Ovary (tissue), 9 donors: Measurements from ENCODE around the gene HBA2. TPM values are rescaled to one million over a fixed set of nuclear protein-coding genes. Genes with fewer than 3 reads are reported as not detected.

Experiments used
- DNase-seq, 5 donors: peaks; one replicate each; pipeline ENCODE4 v3.0.0-alpha.2; 2019 to 2020
- H3K27ac ChIP-seq, 2 donors: fragments of 200-600 bp; one replicate each; pipeline versions ENCODE4 v1.5.1 to v1.8.0; 2019 to 2022
- H3K27me3 ChIP-seq: fragments of 200-600 bp; one replicate; pipeline ENCODE4 v1.8.0; 2022
- H3K36me3 ChIP-seq: fragments of 200-600 bp; sonication (generic); one replicate; pipeline ENCODE4 v1.5.1; 2019
- H3K4me1 ChIP-seq: one replicate; pipeline ENCODE4 v1.8.1; 2013; ENCODE audit warnings: mild to moderate bottlenecking, moderate library complexity; ENCODE audit not compliant: insufficient read depth
- H3K4me3 ChIP-seq: fragments of 200-600 bp; sonication (generic); one replicate; pipeline ENCODE4 v1.5.1; 2017
- H3K9me3 ChIP-seq, 2 donors: fragments of 200-600 bp in 1 of 2; sonication (generic) in 1 of 2; one replicate each; pipeline versions ENCODE4 v1.5.1 to v1.8.1; 2013 to 2019; ENCODE audit warnings: mild to moderate bottlenecking in 1 of 2, moderate library complexity in 1 of 2
- CTCF ChIP-seq, 3 donors: fragments of 450-650 bp in 2 of 3; fragments of 200-600 bp in 1 of 3; IDR thresholded peaks; one replicate each; pipeline versions ENCODE4 v1.5.1 to v1.8.0; 2016 to 2022; ENCODE audit warnings: antibody characterized with exemption in 3 of 3, mild to moderate bottlenecking in 1 of 3
- EP300 ChIP-seq: sonication (generic); formaldehyde crosslinking; IDR thresholded peaks from one replicate; pipeline ENCODE4 v1.6.1; 2017; ENCODE audit warnings: antibody characterized with exemption
- POLR2A ChIP-seq: fragments of 450-650 bp; IDR thresholded peaks from one replicate; pipeline ENCODE4 v1.6.1; 2017; ENCODE audit warnings: antibody characterized with exemption, mild to moderate bottlenecking, moderate library complexity
- WGBS, 3 donors: extraction: QIAGEN DNeasy Blood & Tissue Kit in 1 of 3; methylation state at CpG; one replicate each; pipeline versions ENCODE4 v1.1.5 to v1.1.7; 2013 to 2017; 5-methylcytosine and 5-hydroxymethylcytosine counted together
- intact Hi-C, 4 donors: fragments of 100-400 bp; cut with DNase I; formaldehyde crosslinking; loops; one replicate each; pipeline versions ENCODE4 v1.11.0 to v1.15.1; 2022 to 2023
- polyA plus RNA-seq, 2 donors: library from polyadenylated mRNA; stranded (reverse); fragments of 200-250 nt in 1 of 2; fragments of 350-450 nt in 1 of 2; fragmentation: Illumina TruSeq in 1 of 2; extraction: RNeasy Lipid Tissue Mini Kit (QIAGEN cat#74804) in 1 of 2; gene quantifications; one replicate each; pipeline ENCODE4 v1.2.3, GENCODE V29; 2013 to 2014
- total RNA-seq, 7 donors: library from RNA; depleted of rRNA in 2 of 7; stranded (reverse); fragments of >200 nt in 2 of 7; fragmentation: NEBNext Ultra II Directional in 3 of 7; extraction: Animal tissue kit (Norgen Biotek cat#: 25700) in 3 of 7; gene quantifications; one replicate each; pipeline versions ENCODE4 v1.1.0 to v1.2.4, GENCODE V29; 2016 to 2023
- donor health status: DM: no; HTN: no; CAD: no; lungs with moderate emphysema.
- donor health status: DM: no; HTN: no; CAD: no.
- donor health status: Bipolar disorder and iron deficiency.
- donor health status: DM: yes; HTN: yes; CAD: no.
- donor health status: DM: no; HTN: no; CAD: no.
- donor health status: DM: yes; HTN: yes; CAD: no.

Gene HBA2
- total and polyA plus RNA-seq, 9 donors: 4.5 to 173 (median 74.2) TPM; not detected in 1

GRCh38 chr16:164827-165538, 7.7 kb upstream of the HBA2 start:
- Histone ChIP-seq H3K4me1 (peaks cover 8% of the 10 kb centered on the region), H3K4me3 (no peak overlapping the region), H3K9me3 (no peaks in the 10 kb centered on the region), H3K36me3 (no peaks in the 10 kb centered on the region), H3K27me3 (no peaks in the 10 kb centered on the region), H3K27ac (no peak overlapping the region)
- WGBS, 3 donors: 1 to 2% (median 2%) methylated on average over 30 to 48 of the region's 77 CpGs
- DNase-seq: no peak
- intact Hi-C loops: no loop called here
- TF ChIP-seq POLR2A: no peak
- TF ChIP-seq EP300: no peak
- TF ChIP-seq CTCF (IDR thresholded peaks at IDR 0.05): no peak

GRCh38 chr16:165539-166374, 6.9 kb upstream of the HBA2 start, which contains the start of gene HBM:
TSS of gene HBM (plus strand) at chr16:165978. CDS start at chr16:165998, 20 bp downstream.
- DNase-seq: no peak
- WGBS, 3 donors: 1 to 2% (median 1%) methylated on average over 57 to 75 of the region's 75 CpGs
- TF ChIP-seq POLR2A (no peak), EP300 (no peak), CTCF (IDR thresholded peaks at IDR 0.05) (no peak)
- H3K4me3 ChIP-seq: no peak within 1 kb of the TSS
- no peaks in the 10 kb centered on the region for H3K27me3 ChIP-seq
- intact Hi-C loops: no loop called here
- no peaks in the 10 kb centered on the region for H3K9me3 ChIP-seq
- no peak within 1 kb of the TSS for H3K27ac ChIP-seq
- no peaks in the 10 kb centered on the region for H3K36me3 ChIP-seq
- H3K4me1 ChIP-seq: peaks cover 8% of the 10 kb centered on the region

DNA sequence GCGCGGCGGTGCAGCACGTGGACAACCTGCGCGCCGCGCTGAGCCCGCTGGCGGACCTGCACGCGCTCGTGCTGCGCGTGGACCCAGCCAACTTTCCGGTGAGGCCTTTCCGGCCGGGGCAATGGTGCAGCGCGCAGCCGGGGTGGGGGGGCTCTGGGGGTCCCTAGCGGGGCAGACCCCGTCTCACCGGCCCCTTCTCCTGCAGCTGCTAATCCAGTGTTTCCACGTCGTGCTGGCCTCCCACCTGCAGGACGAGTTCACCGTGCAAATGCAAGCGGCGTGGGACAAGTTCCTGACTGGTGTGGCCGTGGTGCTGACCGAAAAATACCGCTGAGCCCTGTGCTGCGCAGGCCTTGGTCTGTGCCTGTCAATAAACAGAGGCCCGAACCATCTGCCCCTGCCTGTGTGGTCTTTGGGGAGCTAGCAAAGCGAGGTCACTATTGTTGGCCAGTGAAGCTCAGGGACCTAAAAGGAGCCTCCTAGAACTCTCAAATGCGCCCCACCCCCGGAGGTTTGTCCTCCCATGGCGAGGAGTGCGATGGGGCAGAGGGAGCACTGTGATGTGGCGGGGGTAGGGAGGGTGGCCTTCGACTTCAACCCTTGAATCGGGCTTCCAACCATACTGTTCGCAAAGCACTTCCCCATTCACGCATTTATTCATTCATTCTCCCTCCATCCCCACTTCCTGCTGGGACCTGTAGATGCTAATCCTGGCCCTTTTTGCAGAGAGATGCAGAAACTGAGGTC, 6.1 kb upstream of the HBA2 start:
- no peaks in the 10 kb centered on the region for H3K36me3 ChIP-seq
- intact Hi-C loops: no loop called here
- no peaks in the 10 kb centered on the region for H3K9me3 ChIP-seq
- no peak overlapping the region for H3K4me3 ChIP-seq
- no peak for DNase-seq
- WGBS, 3 donors: 2 to 3% (median 2%) methylated on average over 29 to 45 of the region's 45 CpGs
- no peak overlapping the region for H3K27ac ChIP-seq
- TF ChIP-seq POLR2A (no peak), EP300 (no peak), CTCF (IDR thresholded peaks at IDR 0.05) (no peak)
- H3K4me1 ChIP-seq: peaks cover 8% of the 10 kb centered on the region
- H3K27me3 ChIP-seq: no peaks in the 10 kb centered on the region

DNA sequence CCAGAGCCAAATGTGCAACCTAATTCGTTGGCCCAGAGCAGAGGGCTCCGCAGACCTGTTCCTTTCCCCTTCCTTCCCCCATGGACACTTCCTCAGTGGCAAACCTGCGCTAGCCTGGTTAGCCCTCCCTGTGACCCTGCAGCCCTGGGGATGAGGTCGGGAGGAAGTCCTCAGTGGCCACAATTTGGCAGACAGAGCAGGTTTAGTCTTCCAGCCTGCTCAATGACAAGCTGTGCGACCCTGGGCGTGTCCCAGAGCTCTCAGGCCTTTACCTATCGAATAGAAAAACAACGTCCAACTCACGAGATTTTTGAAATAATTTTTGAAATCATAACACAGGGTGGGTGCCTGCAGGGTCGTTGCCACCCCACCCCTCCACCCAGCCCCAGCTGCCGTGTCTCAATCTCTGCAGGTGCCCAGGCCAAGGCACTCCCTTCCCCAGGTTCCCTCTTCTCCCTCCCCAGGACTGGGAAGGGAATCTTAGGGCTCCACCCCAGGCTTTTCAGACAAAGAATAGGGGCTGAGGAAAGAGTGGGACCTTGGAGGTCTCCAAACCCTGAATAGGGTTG, 5.5 kb upstream of the HBA2 start:
- H3K36me3 ChIP-seq: no peaks in the 10 kb centered on the region
- no peaks in the 10 kb centered on the region for H3K9me3 ChIP-seq
- no peak overlapping the region for H3K4me3 ChIP-seq
- no peaks in the 10 kb centered on the region for H3K27me3 ChIP-seq
- H3K4me1 ChIP-seq: peaks cover 8% of the 10 kb centered on the region
- no peak overlapping the region for H3K27ac ChIP-seq
- intact Hi-C loops: no loop called here
- TF ChIP-seq CTCF (IDR thresholded peaks at IDR 0.05) (no peak), EP300 (no peak), POLR2A (no peak)
- 8 to 13% (median 9%) methylated on average over 11 of the region's 11 CpGs for WGBS, 3 donors
- no peak for DNase-seq
